ENCODE measurements around the gene RBM39. TPM values are rescaled to one million over a fixed set of nuclear protein-coding genes. Genes with fewer than 3 reads are reported as not detected.
A peak's percentile ranks its signal among the peaks of the same experiment; 100 is the strongest.
"Not testable (repeated sequence)": the region's sequence is repeated elsewhere in the genome, so short reads cannot be mapped to it uniquely, and the experiment has no call there.

Gene RBM39
- total RNA-seq, 1 donor = 256 TPM

- DNase-seq (ENCODE audit: low read depth in 2 of 3, low spot score in 2 of 3) = no peak
Measured at GRCh38 chr20:35710884-35711587, 31.0 kb downstream of the RBM39 start.

GRCh38 chr20:35710039-35710438, 32.0 kb downstream of the RBM39 start:
- no peak for DNase-seq (ENCODE audit: low read depth in 2 of 3, low spot score in 2 of 3)

- DNase-seq (ENCODE audit: low read depth in 2 of 3, low spot score in 2 of 3) = no peak
Measured at GRCh38 chr20:35709259-35709658, 32.8 kb downstream of the RBM39 start.

GRCh38 chr20:35708502-35708901, 33.6 kb downstream of the RBM39 start:
- no peak for DNase-seq (ENCODE audit: low read depth in 2 of 3, low spot score in 2 of 3)

- DNase-seq (ENCODE audit: low read depth in 2 of 3, low spot score in 2 of 3) = not testable (repeated sequence)
Measured at GRCh38 chr20:35706591-35707529, 35.2 kb downstream of the RBM39 start.

- DNase-seq (ENCODE audit: low read depth in 2 of 3, low spot score in 2 of 3) = not testable (repeated sequence)
Measured at GRCh38 chr20:35705894-35706293, 36.2 kb downstream of the RBM39 start.

GRCh38 chr20:35704514-35705261, 37.4 kb downstream of the RBM39 start:
- no peak for DNase-seq (ENCODE audit: low read depth in 2 of 3, low spot score in 2 of 3)

GRCh38 chr20:35702824-35703695, 39.0 kb downstream of the RBM39 start:
- no peak for DNase-seq (ENCODE audit: low read depth in 2 of 3, low spot score in 2 of 3)

- DNase-seq (ENCODE audit: low read depth in 2 of 3, low spot score in 2 of 3) = no peak
Measured at GRCh38 chr20:35702051-35702823, 39.8 kb downstream of the RBM39 start.

GRCh38 chr20:35700625-35701148, 41.4 kb downstream of the RBM39 start:
- no peak for DNase-seq (ENCODE audit: low read depth in 2 of 3, low spot score in 2 of 3)

- no peak for DNase-seq (ENCODE audit: low read depth in 2 of 3, low spot score in 2 of 3)
Measured at GRCh38 chr20:35699957-35700624, 42.0 kb downstream of the RBM39 start.

- DNase-seq (ENCODE audit: low read depth in 2 of 3, low spot score in 2 of 3) = peak; percentile 75 to 96 (median 95)
Measured at GRCh38 chr20:35699127-35699956, 42.7 kb downstream of the RBM39 start, which contains the start of the genes NFS1 and ROMO1. NFS1 (minus strand) TSS chr20:35699352; CDS start chr20:35699288, 64 bp downstream. ROMO1 (plus strand) TSS chr20:35699405; CDS start chr20:35699633, 228 bp downstream.

GRCh38 chr20:35698298-35699126, 43.5 kb downstream of the RBM39 start:
- peak in 2 of 3 donors; percentile 21 to 26 for DNase-seq (ENCODE audit: low read depth in 2 of 3, low spot score in 2 of 3)

- DNase-seq (ENCODE audit: low read depth in 2 of 3, low spot score in 2 of 3) = no peak
Measured at GRCh38 chr20:35697696-35698297, 44.3 kb downstream of the RBM39 start.

GRCh38 chr20:35695978-35696377, 46.1 kb downstream of the RBM39 start:
- DNase-seq (ENCODE audit: low read depth in 2 of 3, low spot score in 2 of 3) = no peak

GRCh38 chr20:35695245-35695749, 46.8 kb downstream of the RBM39 start:
- no peak for DNase-seq (ENCODE audit: low read depth in 2 of 3, low spot score in 2 of 3)
